Keratinocyte (primary cell): Measurements from ENCODE around the gene OR10C1. TPM values are rescaled to one million over a fixed set of nuclear protein-coding genes. Genes with fewer than 3 reads are reported as not detected.

Experiments used
- DNase-seq: peaks from one replicate; pipeline ENCODE4 v3.0.0-alpha.2; 2011; ENCODE audit warnings: low read depth, missing footprints, low spot score
- FAIRE-seq: peaks from 2 replicates; lab custom pipeline; 2011; peaks lifted over from hg19 to GRCh38; lab: Jason Lieb, UNC
- H2AFZ ChIP-seq: 2 replicates; pipeline ENCODE4 v1.6.0; 2012; ENCODE audit warnings: low read length, control low read depth, inconsistent platforms; ENCODE audit not compliant: control insufficient read depth
- H3K27ac ChIP-seq: 2 replicates; pipeline ENCODE4 v1.5.1; 2011; ENCODE audit warnings: low read length; ENCODE audit not compliant: control insufficient read depth, insufficient read depth
- H3K27me3 ChIP-seq: 3 replicates; pipeline ENCODE4 v1.6.0; 2011; ENCODE audit warnings: low read length; ENCODE audit not compliant: control insufficient read depth, insufficient read depth; ENCODE audit errors: extremely low read depth
- H3K36me3 ChIP-seq, 2 experiments: 2 replicates in 1 of 2; 3 replicates in 1 of 2; pipeline ENCODE4 v1.5.1; 2011; ENCODE audit warnings: low read length in 2 of 2, mild to moderate bottlenecking in 1 of 2; ENCODE audit not compliant: control insufficient read depth in 2 of 2, insufficient read depth in 2 of 2; ENCODE audit errors: extremely low read depth in 1 of 2
- H3K4me1 ChIP-seq: 3 replicates; pipeline ENCODE4 v1.5.1; 2011; ENCODE audit warnings: low read length; ENCODE audit not compliant: control insufficient read depth, insufficient read depth; ENCODE audit errors: extremely low read depth
- H3K4me2 ChIP-seq: 3 replicates; pipeline ENCODE4 v1.6.0; 2011; ENCODE audit warnings: low read depth, low read length; ENCODE audit not compliant: control insufficient read depth, insufficient read depth; ENCODE audit errors: extremely low read depth
- H3K4me3 ChIP-seq, 3 experiments: fragments of 200-600 bp in 1 of 3; sonication (generic) in 1 of 3; 2 replicates in 2 of 3; 3 replicates in 1 of 3; pipeline ENCODE4 v1.5.1; 2011 to 2016; ENCODE audit warnings: low read length in 3 of 3, mild to moderate bottlenecking in 3 of 3, control low read depth in 2 of 3, inconsistent platforms in 1 of 3, low read depth in 1 of 3, mixed read lengths in 1 of 3, mixed run types in 1 of 3, moderate library complexity in 1 of 3; ENCODE audit not compliant: control insufficient read depth in 2 of 3, insufficient read depth in 2 of 3; ENCODE audit errors: extremely low read depth in 1 of 3
- H3K79me2 ChIP-seq: 2 replicates; pipeline ENCODE4 v1.6.0; 2012; ENCODE audit warnings: low read length; ENCODE audit not compliant: control insufficient read depth, insufficient read depth
- H3K9ac ChIP-seq: 3 replicates; pipeline ENCODE4 v1.6.0; 2011; ENCODE audit warnings: low read length; ENCODE audit not compliant: control insufficient read depth, insufficient read depth; ENCODE audit errors: extremely low read depth
- H3K9me1 ChIP-seq: 3 replicates; pipeline ENCODE4 v1.6.0; 2011; ENCODE audit warnings: low read length; ENCODE audit not compliant: control insufficient read depth, insufficient read depth; ENCODE audit errors: extremely low read depth
- H3K9me3 ChIP-seq: 2 replicates; pipeline ENCODE4 v1.5.1; 2012; ENCODE audit warnings: low read depth, low read length; ENCODE audit not compliant: control insufficient read depth
- H4K20me1 ChIP-seq: 3 replicates; pipeline ENCODE4 v1.6.0; 2011; ENCODE audit warnings: low read length; ENCODE audit not compliant: control insufficient read depth, insufficient read depth; ENCODE audit errors: extremely low read depth
- CTCF ChIP-seq, 3 experiments: IDR thresholded peaks in 1 of 3; conservative IDR thresholded peaks in 1 of 3; optimal IDR thresholded peaks in 1 of 3; 2 replicates in 2 of 3; 3 replicates in 1 of 3; pipeline versions ENCODE3 to v1.5.1; 2011; ENCODE audit warnings: low read length in 3 of 3, mild to moderate bottlenecking in 3 of 3, moderate library complexity in 2 of 3, control low read depth in 1 of 3, inconsistent platforms in 1 of 3; ENCODE audit not compliant: insufficient read depth in 2 of 3; ENCODE audit errors: extremely low read depth in 1 of 3
- EZH2 ChIP-seq: IDR thresholded peaks from one replicate; pipeline ENCODE4 v1.6.1; 2012; ENCODE audit warnings: inconsistent platforms, mild to moderate bottlenecking, low read length, moderate library complexity
- dilution Hi-C: fragments of 300-500 bp; cut with MboI; formaldehyde crosslinking; loops from one replicate; pipeline ENCODE4 v1.7.0; 2020; ENCODE audit warnings: low sequenced_read_pairs; ENCODE audit not compliant: extremely low pct_ligation_motif_present
- polyA plus RNA-seq, 5 experiments: library from polyadenylated mRNA; depleted of rRNA in 3 of 5; stranded (reverse) in 3 of 5; stranded (forward) in 1 of 5; unstranded in 1 of 5; fragments of >200 nt; gene quantifications; 1 replicate in 1 of 5; 2 replicates in 3 of 5; 3 replicates in 1 of 5; pipeline versions ENCODE4 v1.2.1 to v1.2.3, GENCODE V29; 2011 to 2012; ENCODE audit warnings: missing spikeins in 2 of 5, low read depth in 1 of 5, low replicate concordance in 1 of 5

OR10C1 gene
- polyA plus RNA-seq, 1 donor (not counting 4 experiments of a cell fraction or from before 2014, with no cell fraction given) = not detected

DNA sequence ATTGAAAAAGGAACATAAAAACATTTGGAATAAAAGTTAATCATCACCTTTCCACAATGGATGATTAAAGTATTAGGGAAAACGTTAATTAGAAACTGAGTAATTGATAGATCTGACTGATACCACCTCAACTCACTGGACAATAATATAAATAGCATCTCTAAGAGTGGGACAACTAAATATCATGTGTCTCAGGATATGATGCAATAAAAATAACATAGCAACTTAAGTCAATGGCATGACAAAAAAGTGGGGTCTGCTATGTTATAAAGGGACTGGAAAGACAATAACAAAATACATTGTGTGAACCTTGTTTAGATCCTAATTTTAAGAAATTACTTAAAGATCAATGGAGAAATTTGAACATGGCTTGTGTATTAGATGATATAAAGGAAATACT, 14.0 kb upstream of the OR10C1 start:
- dilution Hi-C loops = no loop called here
- H3K4me2 ChIP-seq = no peak overlapping the region
- H3K27me3 ChIP-seq = no peaks in the 10 kb centered on the region
- H3K9ac ChIP-seq = no peak overlapping the region
- H3K9me3 ChIP-seq = no peaks in the 10 kb centered on the region
- H3K9me1 ChIP-seq = no peaks in the 10 kb centered on the region
- no peak overlapping the region for H2AFZ ChIP-seq
- no peaks in the 10 kb centered on the region for H4K20me1 ChIP-seq
- H3K79me2 ChIP-seq = no peaks in the 10 kb centered on the region
- DNase-seq (no peak), FAIRE-seq (no peak)
- TF ChIP-seq CTCF (optimal IDR thresholded peaks at IDR 0.05 in 1 of 3, IDR thresholded peaks at IDR 0.05 in 1 of 3, conservative IDR thresholded peaks at IDR 0.05 in 1 of 3; ENCODE audit: extremely low read depth in 1 of 3, insufficient read depth in 2 of 3, low read length in 3 of 3) (no peak), EZH2 (no peak)
- H3K27ac ChIP-seq = no peak overlapping the region
- H3K4me3 ChIP-seq = no peak overlapping the region
- H3K4me1 ChIP-seq = no peaks in the 10 kb centered on the region
- H3K36me3 ChIP-seq = no peaks in the 10 kb centered on the region

- TF ChIP-seq EZH2 = no peak
- peak in 1 of 3 experiments; percentile 40 for TF ChIP-seq CTCF (optimal IDR thresholded peaks at IDR 0.05 in 1 of 3, IDR thresholded peaks at IDR 0.05 in 1 of 3, conservative IDR thresholded peaks at IDR 0.05 in 1 of 3; ENCODE audit: extremely low read depth in 1 of 3, insufficient read depth in 2 of 3, low read length in 3 of 3)
- no peak overlapping the region for H3K27ac ChIP-seq
- H3K4me1 ChIP-seq = no peaks in the 10 kb centered on the region
- H3K9ac ChIP-seq = no peak overlapping the region
- H3K4me2 ChIP-seq = no peak overlapping the region
- no peaks in the 10 kb centered on the region for H3K79me2 ChIP-seq
- H3K9me3 ChIP-seq = no peaks in the 10 kb centered on the region
- no peaks in the 10 kb centered on the region for H3K9me1 ChIP-seq
- no peak overlapping the region for H3K4me3 ChIP-seq
- no peak overlapping the region for H2AFZ ChIP-seq
- dilution Hi-C loops = no loop called here
- no peaks in the 10 kb centered on the region for H3K27me3 ChIP-seq
- DNase-seq (no peak), FAIRE-seq (no peak)
- H3K36me3 ChIP-seq = no peaks in the 10 kb centered on the region
- no peaks in the 10 kb centered on the region for H4K20me1 ChIP-seq
Observed at GRCh38 chr6:29426654-29427053, 12.5 kb upstream of the OR10C1 start.
